HG03558 (cell line): ENCODE measurements around the gene SASH1.

Experiments
- ATAC-seq: cut with Tn5 transposase; IDR thresholded peaks from one replicate; pipeline ENCODE4 v1.9.1; 2021; ENCODE audit warnings: moderate number of reproducible peaks; ENCODE audit not compliant: unreplicated experiment; ENCODE audit errors: extremely low read depth

SASH1 gene

GRCh38 chr6:148513145-148514071 lies 170.8 kb downstream of the SASH1 start:
- no peak for ATAC-seq

GRCh38 chr6:148514091-148514845 lies 171.6 kb downstream of the SASH1 start:
- ATAC-seq = no peak

GRCh38 chr6:148516217-148516616 lies 173.6 kb downstream of the SASH1 start:
- ATAC-seq = no peak

GRCh38 chr6:148516617-148517016 lies 174.0 kb downstream of the SASH1 start:
- no peak for ATAC-seq

GRCh38 chr6:148517470-148517869 lies 174.8 kb downstream of the SASH1 start:
- no peak for ATAC-seq

GRCh38 chr6:148518511-148519156 lies 176.0 kb downstream of the SASH1 start:
- ATAC-seq = no peak

- ATAC-seq = peak; percentile 78
These were observed 177.6 kb downstream of the SASH1 start for GRCh38 chr6:148520109-148520841.

GRCh38 chr6:148521158-148521557 lies 178.5 kb downstream of the SASH1 start:
- ATAC-seq = no peak

- no peak for ATAC-seq
These were observed 178.9 kb downstream of the SASH1 start for GRCh38 chr6:148521586-148521985.

- ATAC-seq = no peak
These were observed 180.4 kb downstream of the SASH1 start for GRCh38 chr6:148523048-148523447.

GRCh38 chr6:148523551-148523950 lies 180.9 kb downstream of the SASH1 start:
- no peak for ATAC-seq

- ATAC-seq = no peak
These were observed 181.8 kb downstream of the SASH1 start for GRCh38 chr6:148524471-148524882.

GRCh38 chr6:148524976-148525375 lies 182.3 kb downstream of the SASH1 start:
- ATAC-seq = no peak

GRCh38 chr6:148525453-148525852 lies 182.8 kb downstream of the SASH1 start:
- ATAC-seq = no peak

GRCh38 chr6:148526145-148526544 lies 183.5 kb downstream of the SASH1 start:
- ATAC-seq = no peak

- ATAC-seq = no peak
These were observed 185.7 kb downstream of the SASH1 start for GRCh38 chr6:148528292-148528691.

- ATAC-seq = no peak
These were observed 186.4 kb downstream of the SASH1 start for GRCh38 chr6:148529010-148529409.

- no peak for ATAC-seq
These were observed 187.8 kb downstream of the SASH1 start for GRCh38 chr6:148530394-148530953.

GRCh38 chr6:148530976-148531375 lies 188.3 kb downstream of the SASH1 start:
- no peak for ATAC-seq

GRCh38 chr6:148532698-148533097 lies 190.1 kb downstream of the SASH1 start:
- ATAC-seq = no peak
